CD4-positive, alpha-beta T cell treated with Interleukin-12 subunit alpha and Interleukin-12 subunit beta, for 1 hour (primary cell): ENCODE results near the gene PIK3C2G.

Source experiments
- DNase-seq: peaks from one replicate; pipeline ENCODE4 v3.0.0-alpha.2; 2020

PIK3C2G gene

DNA sequence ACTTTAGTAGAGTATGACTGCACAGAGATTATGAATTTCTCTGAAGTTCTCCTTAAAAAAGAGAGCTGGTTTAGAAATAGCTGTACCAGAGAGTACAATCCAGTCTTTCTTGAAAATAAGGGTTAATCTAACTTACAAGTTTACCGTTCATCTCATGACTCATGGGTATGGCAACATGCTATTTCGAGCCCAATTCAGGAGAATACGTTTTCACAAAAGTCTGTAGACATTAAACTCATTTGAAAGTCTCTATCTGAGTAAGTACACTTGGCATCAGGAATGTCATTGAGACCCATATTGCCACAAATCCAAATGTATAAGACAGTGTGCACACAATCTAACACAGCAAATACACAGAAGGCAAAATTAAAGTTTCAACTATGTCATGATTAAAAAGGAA is 160.5 kb downstream of the PIK3C2G start:
- no peak for DNase-seq

DNA sequence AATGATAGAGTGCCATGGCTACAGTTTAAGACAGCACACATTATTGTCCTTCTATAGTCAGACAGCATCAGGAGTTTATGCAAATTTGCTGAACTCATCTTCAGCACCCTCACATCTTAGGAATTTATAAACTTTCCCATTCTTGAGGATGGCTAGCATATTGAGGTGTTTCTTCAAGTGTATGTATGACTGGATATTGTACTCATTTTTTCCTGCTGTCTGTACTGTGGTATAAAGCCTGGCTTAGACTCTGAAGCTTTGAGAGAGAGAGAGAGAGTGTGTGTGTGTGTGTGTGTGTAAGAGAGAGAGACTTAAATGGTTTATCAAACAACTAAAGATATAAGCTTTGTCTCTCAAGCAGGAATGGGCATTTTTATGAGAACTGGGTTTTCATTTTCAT is 161.6 kb downstream of the PIK3C2G start:
- no peak for DNase-seq

DNA sequence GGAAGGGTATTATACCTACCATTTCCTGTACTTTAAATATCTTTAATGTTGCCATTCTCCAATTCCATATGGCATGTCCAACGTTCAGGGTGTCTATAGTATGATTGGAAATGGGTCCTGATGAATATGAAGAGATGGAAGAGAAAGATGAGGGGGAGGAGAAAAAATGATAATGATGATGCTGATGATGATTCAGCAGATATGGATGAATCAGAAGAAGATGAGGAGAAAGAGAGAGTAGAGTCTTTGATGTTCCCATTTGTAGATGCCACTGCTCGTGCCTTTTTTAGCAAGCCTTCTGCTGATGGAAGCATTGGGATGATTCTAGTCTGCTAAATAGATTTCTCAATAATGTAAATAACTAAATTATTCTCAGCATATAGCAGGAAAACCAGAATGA is 163.5 kb downstream of the PIK3C2G start:
- no peak for DNase-seq

DNA sequence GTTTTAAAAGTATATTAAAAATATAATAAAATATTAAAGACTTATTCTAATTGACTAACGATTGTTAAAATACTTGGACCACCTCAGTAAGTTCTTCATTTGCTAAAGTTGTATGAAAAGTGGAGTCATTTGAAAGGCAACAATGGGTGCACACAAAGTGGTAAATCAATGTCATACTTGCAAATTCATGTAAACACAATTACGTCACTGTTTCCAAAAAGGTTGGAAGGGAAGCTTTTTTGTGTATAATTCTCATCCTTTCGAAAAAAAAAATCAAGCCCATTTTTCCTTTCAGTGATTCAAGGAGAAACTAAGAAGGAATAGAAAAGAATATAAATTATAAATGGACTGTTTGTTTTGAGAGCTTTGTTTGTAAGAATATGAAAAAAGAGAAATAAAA is 166.2 kb downstream of the PIK3C2G start:
- no peak for DNase-seq

DNA sequence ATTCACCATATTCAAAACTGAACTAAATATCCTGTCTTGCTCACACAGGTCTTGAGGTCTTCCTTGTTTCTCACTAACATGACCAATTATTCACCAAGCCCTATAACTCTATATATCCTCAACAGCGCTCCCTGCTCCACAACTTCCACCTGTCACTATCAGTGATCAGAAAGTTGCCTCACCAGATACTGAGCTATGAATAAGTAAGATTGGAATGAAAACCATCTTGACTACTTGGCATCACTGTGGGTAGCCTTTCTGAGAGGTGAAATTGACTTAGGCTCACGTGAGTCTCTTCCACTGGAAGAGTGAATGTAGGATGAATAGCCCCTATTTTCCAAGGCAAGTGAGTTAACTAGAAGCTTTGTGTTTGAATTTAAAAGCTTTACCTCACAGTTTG is 167.1 kb downstream of the PIK3C2G start:
- DNase-seq: no peak

DNA sequence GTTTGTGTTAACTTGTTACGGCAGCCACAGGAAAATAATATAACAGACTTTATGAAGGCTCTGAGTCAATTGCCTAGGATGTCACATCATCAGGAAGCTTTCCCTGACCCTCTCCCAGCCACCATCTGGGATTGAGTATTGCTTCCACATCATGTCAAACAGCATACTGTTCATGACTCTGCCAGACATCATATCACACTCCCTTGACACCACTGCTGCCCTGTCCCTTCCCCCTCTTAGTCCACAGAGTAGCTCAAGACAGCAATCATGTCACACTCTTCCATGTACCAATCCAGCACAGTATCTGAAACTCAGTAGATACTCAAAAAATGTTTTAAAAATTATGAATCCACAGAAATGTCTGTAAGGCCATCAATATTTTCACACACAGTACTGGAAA is 168.0 kb downstream of the PIK3C2G start:
- DNase-seq: no peak

DNA sequence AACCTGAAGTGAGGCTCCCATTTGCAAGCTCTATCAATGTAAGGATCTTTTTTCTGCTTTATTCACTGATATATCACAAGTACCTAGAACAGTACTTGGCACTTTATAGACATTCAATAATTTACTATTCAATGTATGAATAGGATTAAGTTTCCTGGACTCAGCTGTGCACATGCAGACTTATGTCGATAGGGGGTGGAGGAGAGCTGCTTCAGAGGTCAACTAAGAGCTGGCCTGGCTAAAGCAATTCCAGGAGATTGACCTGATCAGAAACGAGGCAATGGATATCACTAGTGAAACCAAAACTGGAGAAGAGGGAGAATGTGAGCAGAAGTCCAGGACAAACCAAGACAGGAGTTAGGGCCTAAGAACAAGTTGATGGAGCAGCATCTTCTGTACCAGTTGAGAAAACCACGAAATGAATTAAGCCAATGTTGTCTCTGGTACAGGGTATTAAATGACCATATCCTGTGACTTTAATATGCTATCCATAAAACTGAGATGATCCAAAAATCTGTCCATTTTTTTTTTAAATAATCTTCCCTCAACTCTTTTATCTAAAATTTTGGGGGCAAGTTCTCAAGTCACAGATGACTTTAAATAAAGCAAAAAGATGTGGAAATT is 169.2 kb downstream of the PIK3C2G start:
- no peak for DNase-seq

DNA sequence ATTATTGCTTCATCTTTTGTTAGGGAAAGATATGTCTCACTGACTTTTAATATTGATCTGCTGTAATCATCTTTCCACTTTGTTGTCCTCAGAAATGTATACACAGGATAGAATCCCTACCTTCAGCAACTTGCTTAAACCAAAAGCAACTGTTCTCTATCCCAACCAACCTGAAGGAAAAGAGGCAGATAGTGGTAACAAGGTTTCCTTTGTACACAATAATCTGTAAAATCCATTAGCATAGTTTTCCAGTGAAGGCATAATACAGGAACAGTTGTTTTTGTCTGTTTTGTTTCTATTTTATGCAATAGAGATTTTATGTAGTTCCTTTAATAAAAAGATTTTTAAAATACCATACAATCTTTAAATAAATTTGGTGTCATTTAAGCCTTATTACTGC is 170.5 kb downstream of the PIK3C2G start:
- DNase-seq: no peak

DNA sequence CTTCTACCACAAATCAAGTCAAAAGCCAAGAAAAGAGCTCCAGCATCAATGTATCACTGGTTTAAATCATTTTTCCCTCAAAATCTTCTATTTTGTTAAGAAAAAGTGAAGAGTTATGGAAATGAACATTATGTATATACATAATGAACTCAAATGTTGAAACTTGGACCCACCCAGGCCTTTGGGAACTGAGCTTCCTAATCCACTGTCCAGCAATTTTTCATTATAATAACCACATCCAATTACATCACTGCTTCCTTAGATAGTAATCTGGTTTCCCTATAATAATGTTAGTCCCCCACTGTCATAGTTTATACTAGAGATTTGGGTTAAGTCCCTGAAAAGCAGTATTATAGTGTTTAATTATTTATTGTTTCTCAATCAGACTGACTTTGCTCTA is 170.9 kb downstream of the PIK3C2G start:
- DNase-seq: no peak

DNA sequence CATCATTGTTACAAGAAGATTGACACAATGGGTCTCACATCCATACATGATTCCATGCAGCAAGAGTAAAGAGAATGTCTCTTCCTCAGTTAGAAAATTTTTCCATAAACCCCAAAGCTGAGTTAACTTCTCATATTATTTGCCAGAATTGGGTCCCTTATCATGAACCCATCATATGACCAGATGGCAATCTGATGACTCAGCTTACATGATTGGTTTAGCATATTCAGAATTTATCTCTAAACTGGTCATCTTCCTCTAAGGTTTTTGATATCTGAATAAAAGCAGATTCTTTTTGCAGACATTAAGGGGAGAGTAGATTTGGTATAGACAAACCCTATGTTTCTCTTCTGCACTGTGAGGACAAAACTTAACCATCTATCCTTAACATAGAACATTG is 174.9 kb downstream of the PIK3C2G start:
- no peak for DNase-seq

DNA sequence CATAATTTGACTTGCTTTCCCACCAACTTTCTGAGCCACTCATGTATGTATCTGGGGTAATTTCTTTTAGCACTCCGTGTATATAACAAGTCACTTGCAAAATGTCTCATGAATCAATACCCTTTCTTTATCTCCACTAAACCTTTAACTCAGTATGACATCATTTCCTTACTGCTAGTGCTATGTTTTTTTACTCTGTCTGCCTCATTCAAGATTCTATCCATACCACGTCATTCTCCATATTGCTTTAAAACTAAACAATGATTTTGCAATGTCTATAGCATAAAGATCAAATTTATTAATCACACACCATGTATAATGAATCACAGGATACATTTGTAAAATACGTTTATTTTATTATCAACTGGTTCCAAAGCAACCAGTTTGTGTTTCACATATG is 178.2 kb downstream of the PIK3C2G start:
- DNase-seq: no peak

DNA sequence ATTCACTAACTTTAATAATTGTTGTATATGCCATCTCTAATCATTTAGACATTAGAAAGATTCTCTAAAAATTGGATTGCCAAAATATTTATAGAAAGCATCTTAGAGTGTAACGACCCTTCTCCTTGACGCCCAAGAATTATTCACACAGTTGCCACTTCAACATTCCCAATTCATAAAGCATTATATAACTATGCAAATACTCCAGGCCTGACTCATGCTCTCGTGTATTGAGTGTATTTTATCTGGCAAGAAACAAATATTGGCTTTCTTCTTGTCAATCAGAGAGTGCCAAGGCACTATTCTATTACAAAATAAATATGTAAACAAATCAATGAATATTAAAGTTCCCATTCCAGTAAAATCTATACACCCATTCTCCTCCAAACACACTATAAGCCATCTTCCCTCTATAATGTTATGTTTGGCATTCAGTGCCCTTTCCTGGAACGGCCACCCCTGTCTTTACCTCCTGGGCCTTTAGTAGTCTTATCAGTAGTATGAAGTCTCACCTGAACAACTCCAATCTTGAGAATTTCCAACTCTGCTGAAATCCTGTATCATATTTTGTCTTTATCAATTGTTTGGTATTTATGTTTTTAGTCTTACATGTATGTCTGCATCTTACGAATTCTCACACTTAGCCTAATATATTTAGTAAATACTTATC is 182.6 kb downstream of the PIK3C2G start:
- DNase-seq: no peak

DNA sequence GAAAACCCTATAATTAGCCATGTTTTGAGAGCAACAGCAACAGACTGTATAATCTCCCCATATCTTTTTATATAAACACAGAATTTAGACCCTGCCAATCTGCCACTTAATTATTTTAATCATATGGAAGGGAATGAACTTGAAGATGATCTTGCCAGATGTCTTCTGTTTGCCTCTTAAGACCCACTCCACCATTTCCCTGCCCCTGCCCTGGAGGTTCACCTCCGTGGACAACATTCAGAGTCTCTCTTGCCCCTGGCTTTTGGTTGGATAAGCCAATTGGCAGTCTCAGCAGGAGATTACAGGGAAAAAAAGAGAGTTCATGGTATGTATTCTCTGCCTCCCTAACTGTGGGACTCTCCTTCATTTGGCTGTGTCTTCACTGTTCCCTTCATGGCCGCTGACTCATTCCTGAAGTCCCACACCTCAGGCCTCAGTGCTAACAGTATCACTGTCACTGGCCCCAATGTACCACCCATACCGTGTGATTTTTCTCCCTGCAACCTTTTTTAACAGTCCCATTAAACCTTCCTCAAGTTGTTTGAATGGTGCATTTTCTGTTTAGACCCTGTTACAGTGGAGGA is 184.8 kb downstream of the PIK3C2G start:
- no peak for DNase-seq

DNA sequence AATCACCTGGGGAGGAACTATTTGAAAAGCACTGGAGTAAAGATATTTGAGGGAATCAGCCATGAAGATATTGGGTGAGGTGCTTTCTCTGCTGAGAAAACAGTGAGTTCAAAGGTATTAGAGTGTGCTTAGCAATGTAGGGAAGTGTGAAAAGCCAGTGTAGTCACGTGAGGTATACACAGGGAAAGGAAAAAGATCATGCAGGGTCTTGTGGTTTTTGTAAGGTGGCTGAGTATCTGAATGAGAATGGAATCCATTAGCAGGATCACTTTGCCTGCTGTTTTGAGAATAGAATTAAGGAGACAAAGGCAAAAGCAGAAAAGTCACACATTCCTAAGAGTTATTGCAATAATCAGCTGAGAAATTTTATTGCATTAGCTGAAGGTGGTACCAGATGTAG is 193.0 kb downstream of the PIK3C2G start:
- no peak for DNase-seq

DNA sequence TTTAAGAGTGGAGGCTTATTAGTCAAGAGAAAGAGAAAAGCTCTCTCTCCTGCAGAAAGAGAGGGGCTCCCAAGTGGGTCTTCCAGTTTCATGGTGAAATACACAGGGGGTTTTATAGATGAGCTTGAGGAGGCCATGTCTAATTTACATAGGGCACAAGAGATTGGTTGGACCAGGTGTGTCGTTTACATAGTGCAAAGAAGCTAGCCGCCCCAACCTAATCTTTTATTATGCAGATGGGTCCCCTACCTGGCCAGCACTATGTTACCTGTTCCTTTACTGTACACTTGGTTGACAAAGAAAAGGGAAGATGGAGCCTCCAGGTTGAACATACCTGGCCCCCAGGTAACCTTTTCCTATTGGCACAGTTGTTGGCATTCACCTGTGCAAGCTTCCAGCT is 195.0 kb downstream of the PIK3C2G start:
- DNase-seq: no peak

DNA sequence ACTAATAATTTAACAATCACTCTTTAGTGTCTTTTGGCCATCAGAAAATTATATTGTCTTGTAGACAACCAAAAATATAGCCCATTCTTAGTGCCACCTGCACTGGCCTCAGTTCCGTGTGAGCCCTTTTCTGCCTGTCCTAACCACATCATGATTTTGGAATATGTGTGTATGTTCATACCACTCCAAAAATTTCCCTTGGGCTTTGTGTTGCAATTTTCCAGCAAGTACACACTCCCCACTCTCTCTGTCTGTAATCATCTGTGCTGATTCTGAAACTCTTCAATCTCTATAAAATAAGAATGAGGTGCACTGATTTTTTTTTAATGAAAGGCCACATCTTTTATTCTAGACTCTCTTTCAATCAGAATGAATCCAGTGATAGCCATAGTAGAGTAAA is 196.0 kb downstream of the PIK3C2G start:
- no peak for DNase-seq

DNA sequence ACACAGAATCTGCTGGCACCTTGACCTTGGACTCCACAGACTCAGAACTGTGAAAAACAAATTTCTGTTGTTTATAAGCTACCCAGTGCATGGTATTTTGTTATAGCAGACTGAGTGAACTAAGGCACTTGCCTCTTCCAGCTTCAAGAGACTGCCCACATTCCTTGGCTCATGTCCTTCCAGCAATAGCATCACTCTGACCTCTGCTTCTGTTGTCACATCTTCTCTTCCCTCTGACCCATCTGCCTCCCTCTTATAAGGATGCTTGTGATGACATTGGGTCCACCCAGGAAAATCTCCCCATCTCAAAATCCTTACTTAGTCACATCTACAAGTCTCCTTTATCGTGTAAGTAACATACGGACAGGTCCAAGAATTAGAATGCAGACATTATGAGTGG is 200.4 kb downstream of the PIK3C2G start:
- DNase-seq: no peak

DNA sequence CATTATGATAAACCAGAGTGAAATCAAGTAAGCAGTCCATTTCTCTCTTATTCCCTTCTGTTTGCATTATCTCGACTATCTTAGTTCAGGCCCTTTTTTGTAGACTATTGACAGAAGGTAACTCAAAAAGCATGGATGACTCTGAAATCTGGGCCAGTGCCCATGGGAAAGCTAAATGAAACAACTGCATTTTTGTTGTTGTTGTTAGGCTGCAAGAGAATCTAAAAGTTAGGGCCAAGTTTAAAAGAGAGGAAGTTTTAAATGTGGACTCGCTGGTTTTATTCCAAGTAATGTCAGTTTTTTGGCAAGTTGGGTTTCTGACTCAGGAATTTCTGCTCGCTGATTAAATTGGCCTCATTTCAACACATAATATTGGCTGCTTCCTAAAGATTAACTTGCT is 201.1 kb downstream of the PIK3C2G start:
- no peak for DNase-seq

DNA sequence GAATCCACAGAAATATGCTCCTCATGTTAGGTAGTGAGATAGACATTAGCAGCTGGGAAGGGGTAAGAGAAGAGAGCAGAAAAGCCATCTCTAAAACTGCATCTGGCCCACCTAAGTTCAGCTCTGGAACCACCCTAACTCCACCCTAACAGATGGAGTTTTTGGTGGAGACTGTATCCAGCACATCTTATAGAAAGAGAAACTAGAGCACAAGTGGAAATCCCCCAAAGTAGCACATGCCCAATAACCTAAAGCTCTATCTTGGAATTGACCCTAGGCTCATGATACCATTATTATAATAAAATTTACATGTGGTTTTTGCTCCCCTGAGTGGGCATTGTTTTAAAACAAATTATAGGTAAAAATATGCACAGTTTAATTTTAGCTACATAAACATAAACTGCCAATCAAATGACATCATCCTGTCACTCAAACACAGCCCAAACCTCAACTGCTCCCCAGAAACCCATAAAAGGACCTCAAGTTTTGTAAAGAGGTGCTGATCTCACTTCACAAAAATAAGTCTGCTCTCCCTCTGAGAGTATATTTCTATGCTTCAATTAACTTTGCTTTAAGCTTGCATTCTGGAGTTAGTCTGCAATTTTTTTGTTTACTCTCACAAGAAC is 206.4 kb downstream of the PIK3C2G start:
- no peak for DNase-seq

DNA sequence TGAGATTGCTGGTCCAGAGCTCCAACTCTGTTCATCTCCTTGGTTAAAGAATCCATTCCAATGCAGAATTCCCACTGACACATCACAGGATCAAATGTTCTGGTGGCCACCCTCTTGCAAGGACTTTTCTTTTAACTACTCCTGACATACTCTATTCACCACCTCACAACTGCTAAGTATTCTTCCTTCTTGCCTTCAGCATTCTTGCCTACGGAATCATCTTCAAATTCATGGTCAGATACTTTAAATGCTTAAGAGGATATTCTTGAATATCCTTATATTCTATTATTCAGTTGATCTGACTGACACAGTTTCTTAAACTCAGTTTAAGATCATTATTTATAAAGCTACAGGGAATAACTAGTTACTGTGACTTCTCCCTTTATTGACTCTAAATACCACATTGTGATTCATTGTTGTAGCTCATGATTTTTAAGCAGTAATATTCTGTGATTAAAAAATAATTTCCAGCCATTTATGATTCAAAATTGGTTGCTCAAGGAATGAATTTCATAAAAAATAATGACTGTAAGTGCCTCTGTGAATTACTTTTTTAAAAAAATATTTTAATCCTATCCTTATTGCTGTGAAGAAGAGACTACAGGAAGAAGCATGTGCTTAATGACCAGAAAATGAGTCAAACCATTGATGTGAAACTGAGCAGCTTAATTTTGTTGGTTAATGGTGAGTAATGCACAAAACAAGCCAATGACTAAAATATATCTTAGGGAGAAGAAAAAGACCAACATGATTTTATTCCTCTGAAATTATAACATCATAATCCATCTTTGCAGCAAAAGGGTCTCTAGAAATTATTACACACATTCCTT is 207.1 kb downstream of the PIK3C2G start:
- DNase-seq: no peak

DNA sequence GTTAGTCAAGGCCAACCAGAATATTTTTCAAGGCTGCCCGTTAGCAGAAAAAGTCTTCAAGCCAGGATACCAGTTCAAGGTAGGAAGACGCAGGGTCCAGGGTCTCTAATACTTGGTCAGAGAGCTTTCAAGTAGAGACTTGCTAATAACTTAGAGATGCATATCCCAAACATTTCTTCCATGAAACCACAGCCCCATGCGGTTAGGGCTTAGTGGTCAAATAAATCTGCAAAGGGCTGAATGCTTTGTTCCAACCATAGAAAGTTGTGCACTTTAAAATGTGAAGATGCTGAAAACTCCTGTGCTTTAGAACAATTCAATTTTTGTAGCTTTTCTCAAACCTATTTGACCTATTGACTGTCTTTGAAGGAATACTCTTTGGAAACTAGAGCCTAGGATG is 208.9 kb downstream of the PIK3C2G start:
- no peak for DNase-seq

DNA sequence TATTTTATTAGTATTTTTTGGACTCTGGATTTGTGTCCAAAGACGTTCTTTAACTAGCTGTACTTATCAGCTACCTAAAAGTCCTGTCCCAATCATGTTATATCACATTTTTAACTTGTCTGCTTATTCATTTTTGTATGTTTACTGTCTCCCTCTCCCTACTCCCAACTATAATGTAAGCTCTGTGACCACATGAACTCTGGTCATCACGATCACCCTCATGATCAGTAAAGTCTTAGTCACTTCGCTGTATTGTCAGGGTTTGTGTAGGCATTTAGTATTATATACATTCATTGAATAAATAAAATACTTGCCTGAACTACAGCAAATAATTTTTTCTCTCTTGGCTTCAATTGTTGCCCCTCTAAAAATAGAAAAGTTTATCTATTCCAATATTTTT is 211.0 kb downstream of the PIK3C2G start:
- DNase-seq: no peak

DNA sequence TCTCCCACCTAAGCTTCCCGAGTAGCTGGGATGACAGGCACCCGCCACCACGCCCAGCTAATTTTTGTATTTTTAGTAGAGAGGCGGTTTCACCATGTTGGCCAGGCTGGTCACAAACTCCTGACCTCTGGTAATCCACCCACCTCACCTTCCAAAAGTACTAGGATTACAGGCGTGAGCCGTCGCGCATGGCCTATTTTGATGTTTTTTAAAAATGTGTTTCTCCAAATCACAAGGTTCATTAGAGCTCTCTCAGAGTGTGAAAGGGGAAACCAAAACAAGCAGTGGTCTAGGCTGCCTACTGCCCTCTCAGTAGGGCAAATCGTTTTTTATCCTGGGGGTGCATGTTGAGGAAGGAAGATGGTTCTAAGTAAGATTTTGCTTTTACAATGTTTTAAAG is 211.5 kb downstream of the PIK3C2G start:
- DNase-seq: no peak

DNA sequence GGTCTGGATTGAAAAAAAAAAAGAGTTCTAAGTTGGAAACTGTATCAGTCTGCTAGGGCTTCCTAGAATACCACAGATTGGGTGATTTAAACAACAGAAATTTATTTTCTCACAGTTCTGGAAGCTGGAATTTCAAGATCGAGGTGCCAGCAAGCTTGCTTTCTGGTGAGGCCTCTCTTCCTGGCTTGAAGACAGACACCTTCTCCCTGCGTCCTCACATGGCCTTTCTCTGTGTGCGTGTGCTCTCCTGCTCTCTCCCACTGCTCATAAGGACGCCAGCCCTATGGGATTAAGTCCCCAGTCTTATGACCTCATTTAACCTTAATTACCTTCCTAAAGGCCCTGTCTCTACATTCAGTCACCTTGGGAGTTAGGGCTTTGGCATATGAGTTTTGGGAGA is 215.5 kb downstream of the PIK3C2G start:
- no peak for DNase-seq
